Uterus (tissue), 4 donors: ENCODE measurements around the gene NOX5. TPM values are rescaled to one million over a fixed set of nuclear protein-coding genes. Genes with fewer than 3 reads are reported as not detected.

Source experiments
- DNase-seq, 2 donors: peaks; one replicate each; pipeline ENCODE4 v3.0.0-alpha.2; 2019 to 2020
- H3K27ac ChIP-seq, 2 donors: fragments of 200-600 bp; sonication (generic); 1 replicate in 1 of 2; 2 replicates in 1 of 2; pipeline ENCODE4 v1.5.1; 2016 to 2018
- H3K27me3 ChIP-seq, 2 donors: fragments of 200-600 bp; sonication (generic); one replicate each; pipeline ENCODE4 v1.5.1; 2018 to 2019; ENCODE audit warnings: control low read depth in 1 of 2
- H3K36me3 ChIP-seq, 2 donors: fragments of 200-600 bp; sonication (generic); one replicate each; pipeline ENCODE4 v1.5.1; 2019; ENCODE audit warnings: control low read depth in 1 of 2
- H3K4me1 ChIP-seq, 2 donors: fragments of 200-600 bp; sonication (generic); one replicate each; pipeline ENCODE4 v1.5.1; 2018 to 2019; ENCODE audit warnings: control low read depth in 1 of 2
- H3K4me3 ChIP-seq, 2 donors: fragments of 200-600 bp; sonication (generic); 1 replicate in 1 of 2; 2 replicates in 1 of 2; pipeline ENCODE4 v1.5.1; 2018 to 2019; ENCODE audit warnings: mild to moderate bottlenecking in 1 of 2
- H3K9me3 ChIP-seq, 2 donors: fragments of 200-600 bp; sonication (generic); one replicate each; pipeline ENCODE4 v1.5.1; 2019; ENCODE audit warnings: control low read depth in 1 of 2
- CTCF ChIP-seq, 4 experiments: fragments of 200-600 bp in 2 of 4; fragments of 450-650 bp in 2 of 4; sonication (generic) in 2 of 4; IDR thresholded peaks; one replicate each; pipeline ENCODE4 v1.5.1; 2016 to 2019; ENCODE audit warnings: antibody characterized with exemption in 4 of 4, mild to moderate bottlenecking in 2 of 4, moderate library complexity in 1 of 4
- POLR2A ChIP-seq, 2 donors: fragments of 450-650 bp; IDR thresholded peaks; one replicate each; pipeline ENCODE4 v1.6.1; 2016; ENCODE audit warnings: antibody characterized with exemption in 2 of 2, mild to moderate bottlenecking in 1 of 2, moderate library complexity in 1 of 2
- intact Hi-C: fragments of 100-400 bp; cut with DNase I; formaldehyde crosslinking; loops from one replicate; pipeline ENCODE4 v1.15.1; 2023; ENCODE audit warnings: low total_unique reads
- total RNA-seq, 4 donors: library from RNA; depleted of rRNA in 3 of 4; stranded (reverse); fragments of >200 nt in 3 of 4; gene quantifications; one replicate each; pipeline versions ENCODE4 v1.1.0 to v1.2.4, GENCODE V29; 2014 to 2023
- donor health status: DM: yes; HTN: yes; CAD: no.

The NOX5 gene
- total RNA-seq, 4 donors from 2014 or later: 0.21 to 0.52 TPM; not detected in 2

- TF ChIP-seq CTCF (IDR thresholded peaks at IDR 0.05): no peak
- no peak for TF ChIP-seq POLR2A (IDR thresholded peaks at IDR 0.05)
- Histone ChIP-seq H3K9me3 (no peaks in the 10 kb centered on the region), H3K27me3 (no peaks in the 10 kb centered on the region), H3K27ac (no peak overlapping the region), H3K4me1 (no peaks in the 10 kb centered on the region), H3K36me3 (no peaks in the 10 kb centered on the region), H3K4me3 (no peak overlapping the region)
- intact Hi-C loops: no loop called here
- DNase-seq: no peak
Measured at GRCh38 chr15:69032703-69033373, 18.3 kb downstream of the NOX5 start.

GRCh38 chr15:69034352-69034751, 19.9 kb downstream of the NOX5 start:
- no peak for TF ChIP-seq POLR2A (IDR thresholded peaks at IDR 0.05)
- TF ChIP-seq CTCF (IDR thresholded peaks at IDR 0.05): no peak
- Histone ChIP-seq H3K4me3 (no peak overlapping the region), H3K36me3 (no peaks in the 10 kb centered on the region), H3K27me3 (no peaks in the 10 kb centered on the region), H3K4me1 (no peaks in the 10 kb centered on the region), H3K27ac (no peak overlapping the region), H3K9me3 (no peaks in the 10 kb centered on the region)
- intact Hi-C loops: no loop called here
- no peak for DNase-seq

- Histone ChIP-seq H3K4me3 (no peak overlapping the region), H3K27ac (no peak overlapping the region), H3K27me3 (no peaks in the 10 kb centered on the region), H3K4me1 (no peaks in the 10 kb centered on the region), H3K9me3 (no peaks in the 10 kb centered on the region), H3K36me3 (no peaks in the 10 kb centered on the region)
- TF ChIP-seq POLR2A (IDR thresholded peaks at IDR 0.05) (no peak), CTCF (IDR thresholded peaks at IDR 0.05) (no peak)
- no peak for DNase-seq
- intact Hi-C loops: no loop called here
Measured at GRCh38 chr15:69035205-69035917, 20.9 kb downstream of the NOX5 start.

GRCh38 chr15:69035918-69036258, 21.4 kb downstream of the NOX5 start:
- H3K36me3 ChIP-seq: no peaks in the 10 kb centered on the region
- intact Hi-C loops: no loop called here
- no peak overlapping the region for H3K27ac ChIP-seq
- H3K4me3 ChIP-seq: no peak overlapping the region
- no peaks in the 10 kb centered on the region for H3K27me3 ChIP-seq
- DNase-seq: no peak
- H3K4me1 ChIP-seq: no peaks in the 10 kb centered on the region
- H3K9me3 ChIP-seq: no peaks in the 10 kb centered on the region
- TF ChIP-seq CTCF (IDR thresholded peaks at IDR 0.05) (no peak), POLR2A (IDR thresholded peaks at IDR 0.05) (no peak)

GRCh38 chr15:69036826-69037225, 22.3 kb downstream of the NOX5 start:
- Histone ChIP-seq H3K27ac (no peak overlapping the region), H3K36me3 (no peaks in the 10 kb centered on the region), H3K4me1 (no peaks in the 10 kb centered on the region), H3K4me3 (no peak overlapping the region), H3K9me3 (no peaks in the 10 kb centered on the region), H3K27me3 (no peaks in the 10 kb centered on the region)
- DNase-seq: no peak
- TF ChIP-seq CTCF (IDR thresholded peaks at IDR 0.05) (no peak), POLR2A (IDR thresholded peaks at IDR 0.05) (no peak)
- intact Hi-C loops: no loop called here
